GM18951 (cell line): ENCODE data around the gene EFCAB8.

Experiments
- POLR2A ChIP-seq: IDR thresholded peaks from 4 replicates; pipeline ENCODE4 v1.6.1; 2011; ENCODE audit warnings: mild to moderate bottlenecking; ENCODE audit not compliant: insufficient read length, insufficient read depth; ENCODE audit errors: extremely low read depth
- in situ Hi-C: fragments of 300-500 bp; cut with MboI; formaldehyde crosslinking; loops from one replicate; pipeline ENCODE4 v1.12.0; 2022; ENCODE audit warnings: low sequenced_read_pairs, mixed read lengths, inconsistent platforms; ENCODE audit not compliant: unreplicated experiment

The EFCAB8 gene

GRCh38 chr20:32917191-32917950 is 58.6 kb downstream of the EFCAB8 start:
- no peak for TF ChIP-seq POLR2A
- in situ Hi-C loops = no loop called here

DNA sequence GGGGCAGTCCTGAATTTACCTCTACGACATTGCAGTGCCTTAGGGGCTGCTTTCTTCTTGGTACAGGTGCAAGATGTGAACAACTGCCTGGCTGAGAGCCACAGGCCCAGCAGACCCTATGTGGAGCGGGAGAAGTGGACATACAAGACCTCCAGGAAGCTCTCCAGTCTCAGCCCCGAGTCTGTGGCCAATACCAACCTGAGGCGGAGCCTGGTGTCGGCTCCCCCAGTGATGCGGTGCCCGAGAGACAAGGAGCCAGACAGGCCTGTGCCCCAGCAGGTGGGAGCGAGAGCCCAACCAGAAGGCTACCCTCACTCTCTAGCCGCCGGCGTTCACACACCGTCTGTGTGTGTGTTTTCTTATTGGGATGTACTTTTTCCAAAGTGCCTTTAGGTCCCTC is 59.6 kb downstream of the EFCAB8 start:
- no peak for TF ChIP-seq POLR2A
- in situ Hi-C loops = no loop called here

DNA sequence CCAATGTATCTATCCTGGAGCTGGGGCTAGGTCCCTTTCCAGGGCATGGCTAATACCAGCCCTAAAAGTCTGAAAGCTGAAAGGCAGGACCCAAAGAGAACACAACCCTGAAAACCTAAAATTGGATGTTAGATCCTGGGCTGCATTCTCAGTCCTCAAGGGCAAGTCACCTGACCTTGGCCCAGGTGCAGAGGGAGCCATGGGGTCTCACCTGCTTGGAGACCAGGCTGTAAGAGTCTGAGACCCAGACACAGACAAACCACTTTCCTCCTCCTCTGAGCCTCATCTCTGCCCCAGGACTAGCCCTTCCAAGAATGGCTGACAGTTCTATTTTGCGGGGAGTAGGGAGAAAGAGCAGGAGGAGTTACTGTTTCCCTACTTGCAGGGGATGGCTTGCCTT is 60.0 kb downstream of the EFCAB8 start:
- TF ChIP-seq POLR2A = no peak
- in situ Hi-C loops = no loop called here

GRCh38 chr20:32920066-32920465 is 61.3 kb downstream of the EFCAB8 start:
- TF ChIP-seq POLR2A = no peak
- in situ Hi-C loops = no loop called here

DNA sequence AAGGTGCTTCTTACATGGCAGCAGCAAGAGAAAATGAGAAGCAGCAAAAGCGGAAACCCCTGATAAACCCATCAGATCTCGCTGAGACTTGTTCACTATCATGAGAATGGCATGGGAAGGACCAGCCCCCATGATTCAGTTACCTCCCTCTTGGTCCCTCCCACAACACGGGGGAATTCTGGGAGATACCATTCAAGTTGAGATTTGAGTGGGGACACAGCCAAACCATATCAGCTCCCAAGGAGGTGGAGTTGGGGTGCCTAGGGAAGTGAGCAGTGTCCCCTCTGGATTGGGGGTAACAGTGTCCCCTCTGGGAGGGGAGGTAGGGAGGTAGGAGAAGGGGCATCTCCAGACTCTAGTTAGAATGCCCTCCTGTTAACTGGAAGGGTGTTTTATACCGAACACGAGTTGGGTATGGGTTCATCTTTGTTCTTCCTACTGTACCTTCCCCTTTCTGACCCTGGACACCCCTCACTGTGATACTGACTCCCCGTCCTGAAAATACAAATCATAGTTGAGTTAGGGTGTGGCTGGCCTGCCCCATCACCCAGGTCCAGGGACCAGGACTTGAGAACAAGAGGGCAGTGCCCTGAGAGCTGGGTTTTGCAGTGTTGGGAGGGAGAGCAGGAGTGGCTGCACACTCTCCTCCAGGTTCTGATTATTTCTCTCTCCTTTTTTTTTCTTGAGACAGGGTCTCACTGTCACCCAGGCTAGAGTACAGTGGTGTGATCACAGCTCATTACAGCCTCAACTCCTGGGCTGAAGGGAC is 62.0 kb downstream of the EFCAB8 start:
- in situ Hi-C loops = no loop called here
- TF ChIP-seq POLR2A = no peak

DNA sequence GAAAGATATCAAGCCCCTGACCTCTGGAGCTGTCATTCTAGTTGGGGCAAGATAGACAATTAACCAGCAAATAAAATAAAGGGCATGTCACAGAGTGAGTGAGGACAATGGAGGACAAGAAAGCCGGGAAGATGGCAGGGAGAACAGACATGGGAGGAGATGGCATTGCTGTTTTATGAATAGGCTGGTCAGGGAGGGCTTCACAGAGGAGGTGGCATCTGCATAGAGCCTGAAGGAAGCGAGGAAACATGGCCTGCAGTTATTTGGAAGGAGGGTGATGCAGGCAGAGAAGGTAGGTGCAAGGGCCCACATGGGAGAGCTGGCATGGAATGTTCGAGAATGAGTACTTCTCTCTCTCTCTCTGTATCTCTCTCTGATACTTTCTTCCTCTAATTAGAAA is 63.7 kb downstream of the EFCAB8 start:
- in situ Hi-C loops = no loop called here
- TF ChIP-seq POLR2A = no peak

GRCh38 chr20:32924781-32925180 is 66.1 kb downstream of the EFCAB8 start:
- TF ChIP-seq POLR2A = no peak
- in situ Hi-C loops = no loop called here

GRCh38 chr20:32925481-32926196 is 66.9 kb downstream of the EFCAB8 start:
- in situ Hi-C loops = no loop called here
- TF ChIP-seq POLR2A = no peak

DNA sequence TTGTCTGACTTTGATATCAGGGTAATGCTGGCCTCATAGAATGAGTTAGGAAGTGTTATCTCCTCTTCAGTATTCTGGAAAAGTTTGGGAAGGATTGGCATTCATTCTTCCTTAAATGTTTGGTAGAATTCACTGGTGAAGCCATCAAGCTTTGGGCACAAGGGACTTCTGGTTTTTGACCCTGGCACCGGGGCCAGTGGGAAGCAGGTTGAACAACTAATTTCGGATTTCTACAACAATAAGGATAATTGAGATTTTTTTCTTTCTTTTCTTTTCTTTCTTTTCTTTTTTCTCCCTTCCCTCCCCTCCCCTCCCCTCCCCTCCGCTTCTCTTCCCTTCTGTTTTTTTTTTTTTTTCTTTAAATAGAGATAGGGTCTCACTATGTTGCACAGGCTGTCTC is 70.4 kb downstream of the EFCAB8 start:
- in situ Hi-C loops = no loop called here
- no peak for TF ChIP-seq POLR2A

DNA sequence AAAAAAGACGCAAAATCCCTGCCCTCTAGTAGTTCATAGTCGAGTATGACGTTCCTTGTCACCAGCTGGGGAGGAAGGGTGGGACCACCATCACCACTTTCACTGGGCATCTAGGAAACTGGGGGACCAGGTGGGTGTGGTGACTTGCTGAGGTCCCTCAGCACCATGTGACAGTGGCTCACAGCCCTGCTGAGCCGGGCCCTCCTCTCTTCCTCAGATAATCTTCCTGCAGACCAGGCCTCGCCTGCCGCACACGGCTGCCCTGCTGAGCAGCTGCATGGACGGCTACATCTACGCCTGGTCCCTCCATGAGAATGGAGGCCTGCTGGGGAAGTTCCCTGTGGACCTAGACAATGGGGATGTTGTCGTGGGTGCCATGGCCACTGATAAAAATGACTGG is 71.5 kb downstream of the EFCAB8 start:
- in situ Hi-C loops = no loop called here
- TF ChIP-seq POLR2A = no peak

DNA sequence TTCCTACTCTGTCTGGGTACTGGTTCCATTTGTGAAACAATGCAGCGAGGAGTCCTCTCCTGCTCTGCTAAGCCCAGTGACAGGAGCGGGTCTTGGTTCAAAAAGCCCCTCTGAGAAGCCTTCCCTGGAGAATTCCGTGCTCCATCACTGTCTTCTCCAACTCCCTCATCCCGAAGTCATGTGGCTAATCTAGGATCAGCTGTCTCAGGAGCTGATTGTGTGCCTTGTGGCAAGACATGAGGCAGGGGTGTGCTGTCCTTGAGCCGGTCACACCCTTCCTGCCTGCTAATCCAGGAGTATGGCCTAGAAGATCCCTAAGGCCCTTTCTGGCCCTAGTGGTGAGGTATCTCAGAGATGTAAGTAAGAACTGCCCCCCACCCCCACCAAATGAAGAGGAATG is 72.0 kb downstream of the EFCAB8 start:
- in situ Hi-C loops = no loop called here

GRCh38 chr20:32934580-32934979 is 75.9 kb downstream of the EFCAB8 start:
- no peak for TF ChIP-seq POLR2A
- in situ Hi-C loops = no loop called here

More for the DNA sequence above, 72.0 kb downstream of the EFCAB8 start:
- TF ChIP-seq POLR2A = no peak

GRCh38 chr20:32941155-32941885 is 82.6 kb downstream of the EFCAB8 start:
- in situ Hi-C loops = no loop called here
- TF ChIP-seq POLR2A = no peak

DNA sequence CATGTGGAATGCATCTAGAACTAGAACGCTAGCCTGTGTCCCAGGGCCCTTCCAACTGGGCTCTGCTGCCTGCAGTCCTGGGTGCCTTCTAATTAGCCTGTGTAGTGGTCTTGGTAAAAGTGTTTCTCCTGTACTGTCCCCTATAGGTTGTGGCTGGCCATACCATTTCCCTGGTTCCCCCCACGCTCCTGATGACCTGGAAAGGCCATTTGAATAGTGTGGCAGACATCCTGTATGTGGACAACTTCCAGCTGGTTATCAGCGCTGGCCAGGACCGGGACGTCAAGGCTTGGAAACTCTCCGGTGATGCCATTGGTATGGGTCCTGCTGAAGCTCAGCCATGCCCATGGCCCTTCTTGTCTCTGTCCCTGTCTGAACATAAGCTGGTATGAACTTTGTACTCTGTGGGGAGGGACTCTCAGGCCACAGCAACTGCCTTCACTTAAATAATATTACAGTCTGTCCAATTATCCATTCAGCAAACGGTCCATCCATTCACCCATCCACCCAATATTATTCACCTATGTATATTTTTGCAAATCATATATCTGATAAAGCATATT is 84.8 kb downstream of the EFCAB8 start:
- in situ Hi-C loops = no loop called here
- TF ChIP-seq POLR2A = no peak
